ENCODE results near the gene HOXA7. TPM values are rescaled to one million over a fixed set of nuclear protein-coding genes. Genes with fewer than 3 reads are reported as not detected.

The HOXA7 gene
- total RNA-seq, 1 donor from 2014 or later, result 1.4 TPM

GRCh38 chr7:27116962-27117886, 39.3 kb downstream of the HOXA7 start:
- DNase-seq, result no peak

DNA sequence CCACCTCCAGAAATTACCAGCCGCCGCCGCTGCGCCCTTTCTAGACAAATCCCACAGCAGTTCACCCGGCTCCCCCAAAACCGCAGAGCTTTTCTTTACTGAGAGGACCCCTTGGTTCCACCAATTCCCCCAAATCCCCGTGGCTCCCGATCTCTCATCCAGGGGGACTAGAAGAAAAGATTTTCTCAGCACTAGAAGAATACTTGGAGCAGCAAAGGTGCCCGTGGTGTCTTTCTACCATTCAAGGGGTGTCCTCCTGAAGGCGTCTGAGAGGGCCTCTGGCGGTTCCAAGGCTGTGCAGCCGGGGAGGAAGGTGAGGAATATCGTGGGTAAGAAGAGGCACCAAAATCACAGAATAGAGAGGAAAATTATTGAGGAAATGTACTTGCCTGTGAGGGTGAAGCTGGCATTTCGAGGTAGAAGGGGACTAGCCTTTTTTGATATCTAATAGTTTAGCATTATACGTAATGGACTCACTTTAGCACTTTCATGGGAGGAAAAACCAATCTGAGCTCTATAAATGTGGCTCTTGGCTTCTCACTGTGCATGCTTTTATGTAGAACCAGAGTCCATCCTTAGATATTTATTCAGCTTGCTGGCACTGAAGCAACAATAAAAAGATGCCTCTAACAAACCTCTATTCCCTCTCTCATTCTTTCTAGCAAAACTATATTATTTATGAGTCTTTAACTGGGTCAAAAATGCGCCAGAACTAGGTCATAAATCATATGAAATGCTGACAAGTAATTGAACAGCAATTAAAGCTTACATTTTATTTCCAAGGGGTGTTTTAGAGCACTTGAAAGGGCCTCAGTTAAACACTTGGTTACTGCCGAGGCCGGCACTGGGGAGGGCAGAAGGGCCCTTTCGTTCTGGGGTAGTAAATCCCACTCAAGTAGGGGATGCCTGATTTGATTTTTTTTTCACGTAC, 40.2 kb downstream of the HOXA7 start:
- DNase-seq, result no peak

DNA sequence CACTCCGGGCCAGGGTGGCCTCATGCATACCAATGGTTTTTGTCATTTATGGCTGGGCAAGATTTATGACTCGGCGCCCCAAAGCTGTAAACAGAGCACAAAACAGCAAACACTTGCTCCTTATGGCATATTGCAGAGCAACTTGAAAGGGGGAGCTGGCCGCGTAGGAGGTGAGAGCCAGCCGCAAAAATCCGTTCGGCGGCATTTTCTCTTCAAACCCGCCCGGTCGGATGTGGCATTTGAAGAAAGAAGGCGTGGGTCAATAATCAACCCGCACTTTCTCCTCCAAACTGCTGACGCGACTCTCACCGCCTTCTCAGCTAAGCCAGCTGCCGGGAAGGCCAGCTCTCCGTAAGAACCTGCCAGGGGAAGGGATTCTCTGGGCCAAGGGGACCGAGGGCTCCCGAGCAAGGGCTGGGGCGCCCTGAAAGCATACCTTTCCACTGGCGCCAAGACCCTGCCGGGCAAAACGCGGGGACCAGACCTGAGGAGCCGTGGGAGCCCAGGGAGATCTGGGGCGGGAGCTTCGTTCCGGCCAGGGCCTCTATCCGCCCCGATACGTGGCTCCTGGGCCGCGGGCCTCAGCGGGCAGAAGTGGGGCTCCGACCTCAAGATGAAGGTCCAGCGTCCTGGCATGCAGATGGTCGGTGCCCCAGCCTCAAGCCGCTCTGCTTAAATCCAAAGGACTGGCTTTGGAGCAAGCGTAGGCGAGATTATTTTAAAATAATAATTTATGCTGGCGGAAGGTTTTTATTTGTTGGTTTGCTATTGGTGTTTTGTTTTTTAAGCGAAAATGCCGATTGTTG, 41.1 kb downstream of the HOXA7 start:
- no peak for DNase-seq

DNA sequence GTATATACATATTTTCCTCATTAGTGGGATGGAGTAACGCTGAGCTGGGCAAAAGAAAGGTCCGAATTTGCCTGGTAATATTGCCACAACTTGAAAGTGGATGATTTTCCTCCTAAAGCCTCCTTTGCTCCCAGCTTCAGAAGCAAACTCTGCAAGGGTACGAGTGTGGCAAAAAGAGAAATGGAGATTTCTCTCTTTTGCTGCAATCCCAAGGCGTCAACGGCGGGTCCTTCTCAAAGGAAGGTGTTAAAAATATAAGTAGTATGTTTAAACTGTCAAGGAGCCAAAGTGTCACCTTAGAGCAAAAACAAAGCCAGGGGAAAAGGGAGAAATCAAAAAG, 41.6 kb downstream of the HOXA7 start:
- no peak for DNase-seq

DNA sequence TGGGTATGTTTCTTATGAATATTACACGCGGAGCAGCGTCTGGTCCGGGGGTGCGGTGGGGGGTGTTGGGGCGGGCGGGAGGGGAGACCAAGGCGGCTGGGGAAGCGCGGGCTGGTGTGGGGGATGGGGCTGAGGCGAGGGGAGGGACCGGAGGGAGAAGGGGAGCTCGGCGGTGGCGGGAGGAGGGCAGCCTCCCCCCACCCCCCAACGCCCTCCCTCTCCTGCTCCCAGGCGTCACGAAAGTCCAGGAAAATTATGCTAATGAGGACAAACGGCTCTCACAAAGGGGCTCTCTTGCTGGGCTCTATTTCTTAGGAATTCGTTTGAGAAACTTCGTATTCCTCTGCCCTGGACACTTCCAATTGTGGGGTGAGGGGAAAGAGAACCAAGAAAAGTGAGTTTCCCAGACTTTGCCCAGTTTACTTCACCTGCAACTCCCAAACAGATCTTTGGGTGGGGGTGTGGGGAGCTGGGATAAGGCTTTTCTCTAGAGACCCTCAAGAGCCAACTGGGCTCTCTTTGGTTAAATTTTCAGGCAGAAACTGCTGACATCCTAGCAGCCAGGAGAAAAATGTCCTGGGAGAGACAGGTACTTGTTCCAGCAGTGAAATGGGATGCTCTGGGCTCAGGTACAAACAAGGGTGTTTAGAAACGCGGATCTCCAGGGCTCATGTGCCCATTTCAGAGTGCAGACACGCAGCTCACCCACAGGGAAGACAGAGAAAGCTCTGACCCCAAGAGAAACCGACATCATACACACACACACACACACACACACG, 42.3 kb downstream of the HOXA7 start:
- DNase-seq, result peak; percentile 63

DNA sequence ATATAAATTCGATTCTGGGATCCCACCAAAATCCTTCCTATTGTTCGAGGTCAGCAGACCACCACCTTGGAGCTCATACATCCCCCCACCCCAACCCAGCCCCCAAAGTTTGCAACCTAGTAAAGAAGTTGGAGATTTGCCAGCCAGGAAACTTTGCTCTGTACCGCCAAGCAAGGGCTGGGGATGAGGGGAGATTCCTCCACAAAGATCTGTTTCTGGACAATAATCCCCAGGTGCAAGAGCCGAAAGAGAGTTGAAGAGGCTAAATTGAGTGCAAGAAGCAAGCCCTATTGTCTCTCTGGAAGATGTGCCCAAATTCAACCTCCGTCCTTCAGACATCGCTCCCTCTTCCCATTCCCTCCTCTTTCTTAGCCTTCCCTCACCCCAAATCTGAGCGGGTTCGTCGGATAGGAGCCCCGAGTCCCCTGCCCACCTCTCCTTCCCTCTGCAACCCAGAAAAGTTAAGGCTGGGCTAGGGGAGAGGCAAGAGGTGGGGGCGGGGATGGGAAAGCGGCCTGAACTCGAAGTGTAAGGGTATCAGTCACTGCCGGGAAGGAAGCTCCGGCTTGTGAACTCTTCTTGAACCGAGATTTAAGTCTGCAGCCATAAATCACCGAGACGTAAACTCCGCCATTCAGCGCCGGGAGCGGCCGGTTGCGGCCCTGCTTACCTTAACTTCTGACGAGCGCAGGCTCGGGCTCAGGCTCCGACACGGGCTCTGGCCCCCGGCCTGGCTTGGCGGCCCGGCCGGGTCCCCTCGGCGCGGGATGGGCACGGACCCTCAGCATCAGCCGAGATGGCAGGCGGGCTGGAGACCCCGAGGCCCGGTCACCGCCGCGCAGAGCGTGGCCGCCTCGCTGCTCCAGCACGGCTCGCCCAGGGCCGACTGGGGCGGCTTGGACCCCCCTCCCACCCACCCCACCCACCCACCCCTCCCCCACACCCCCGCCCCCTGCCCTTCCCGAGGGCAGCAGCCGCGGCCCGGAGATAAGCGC, 43.2 kb downstream of the HOXA7 start:
- peak; percentile 94 for DNase-seq

- peak; percentile 37 for DNase-seq
These were observed 44.1 kb downstream of the HOXA7 start for GRCh38 chr7:27112361-27112760.

GRCh38 chr7:27111751-27112277, 44.7 kb downstream of the HOXA7 start:
- DNase-seq, result peak; percentile 18

DNA sequence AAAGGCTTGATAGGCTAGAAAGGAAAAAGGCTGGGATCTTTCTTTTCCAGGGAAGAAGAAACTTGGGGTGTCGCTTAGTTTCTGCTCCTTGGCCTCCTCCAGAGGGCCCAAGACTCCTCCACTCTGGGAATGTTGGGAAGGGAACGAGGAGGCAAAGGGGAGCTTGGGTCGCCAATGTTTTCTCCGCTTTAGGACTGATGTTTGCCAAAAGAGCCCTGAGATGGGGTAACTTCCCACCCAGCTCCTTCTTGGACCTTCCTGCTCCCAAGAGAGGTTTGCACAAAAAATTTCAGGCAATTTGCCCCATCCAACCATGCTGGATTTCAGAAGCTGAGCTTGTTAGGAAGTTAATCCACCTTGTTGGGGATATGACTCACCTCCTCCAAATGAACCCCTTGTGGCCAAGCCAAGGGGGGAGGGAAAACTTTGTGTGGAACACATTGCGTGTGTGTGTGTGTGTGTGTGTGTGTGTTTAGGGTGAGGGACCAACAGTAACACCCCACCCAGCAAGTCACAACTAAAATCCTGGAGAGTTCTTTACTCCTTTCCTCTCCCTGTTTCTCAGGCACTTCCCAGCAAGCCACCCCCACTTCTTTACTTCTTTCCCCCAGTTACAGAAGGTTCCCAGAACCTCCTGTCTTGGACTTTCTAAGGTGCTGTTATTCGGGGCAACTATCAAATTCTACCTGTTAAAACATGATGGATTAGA, 45.3 kb downstream of the HOXA7 start:
- peak; percentile 79 for DNase-seq

DNA sequence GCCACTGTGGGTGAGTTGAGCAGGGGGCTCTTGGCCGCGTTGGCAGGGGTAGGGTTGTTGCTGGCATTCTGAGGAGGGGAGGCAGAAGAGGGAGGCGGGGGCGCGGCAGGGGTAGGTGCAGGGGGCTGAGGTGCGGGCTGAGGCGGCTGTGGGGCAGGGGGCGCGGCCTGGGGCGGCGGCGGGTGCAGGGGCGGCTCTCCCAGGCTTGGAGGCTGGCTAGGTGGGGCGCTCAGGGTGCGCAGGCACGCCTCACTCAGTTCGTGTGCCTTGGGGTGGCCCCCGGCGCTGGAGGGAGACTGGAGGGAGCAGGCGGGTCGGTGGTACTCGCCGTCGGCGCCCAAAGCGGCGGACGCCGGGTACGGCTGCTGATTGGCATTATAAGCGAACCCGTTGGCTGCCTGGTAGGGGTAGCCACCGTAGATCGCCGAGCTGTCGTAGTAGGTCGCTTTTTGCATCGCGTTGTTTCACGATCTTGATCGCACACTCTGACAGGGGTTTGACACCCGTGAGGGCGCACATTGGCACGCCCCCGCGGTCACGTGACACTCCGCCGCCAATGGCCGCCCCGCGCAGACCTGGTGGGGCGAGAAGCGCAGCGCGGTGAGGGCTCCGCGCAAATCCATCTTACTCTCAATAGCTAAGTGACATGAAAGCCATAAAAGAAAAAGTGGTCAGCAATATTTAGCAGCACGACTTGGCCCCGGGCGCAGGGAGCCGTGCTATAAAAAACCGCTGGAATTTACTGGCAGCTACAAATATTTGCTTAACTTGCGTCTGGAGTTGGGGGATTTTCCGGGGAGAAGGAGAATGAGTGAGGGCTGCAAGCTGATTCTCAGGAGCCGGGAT, 46.1 kb downstream of the HOXA7 start:
- DNase-seq, result no peak

- DNase-seq, result no peak
These were observed 46.8 kb downstream of the HOXA7 start for GRCh38 chr7:27109466-27110185.

DNA sequence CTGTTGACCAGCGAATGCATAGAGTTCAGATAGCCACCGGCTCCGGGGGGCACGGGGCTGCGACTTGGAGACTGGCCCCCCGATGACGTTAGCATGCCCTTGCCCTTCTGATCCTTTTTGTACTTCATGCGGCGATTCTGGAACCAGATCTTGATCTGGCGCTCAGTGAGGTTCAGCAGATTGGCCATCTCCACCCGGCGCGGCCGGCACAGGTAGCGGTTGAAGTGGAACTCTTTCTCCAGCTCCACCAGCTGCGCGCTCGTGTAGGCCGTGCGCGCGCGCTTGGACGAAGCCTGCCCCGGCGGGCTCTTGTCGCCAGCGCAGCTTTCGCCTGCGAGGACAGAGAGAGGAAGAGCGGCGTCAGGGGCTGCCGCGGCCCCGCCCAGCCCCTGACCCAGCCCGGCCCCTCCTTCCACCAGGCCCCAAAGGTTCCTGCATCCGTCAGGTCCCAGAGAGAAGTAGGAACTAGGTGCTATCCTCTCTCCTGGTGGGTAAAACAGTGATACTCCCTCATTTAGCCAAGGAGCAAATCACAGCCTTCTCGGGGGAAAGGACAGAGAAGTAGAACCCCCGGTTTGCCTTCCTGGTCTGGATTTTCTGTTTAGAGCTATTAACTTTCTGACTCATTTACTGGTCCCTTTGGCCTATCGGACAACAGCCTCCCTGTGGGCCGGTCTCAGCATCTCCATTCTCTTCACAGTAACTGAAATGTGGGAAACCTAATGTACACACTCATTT, 47.9 kb downstream of the HOXA7 start:
- peak; percentile 76 for DNase-seq

- DNase-seq, result peak; percentile 43
These were observed 48.8 kb downstream of the HOXA7 start for GRCh38 chr7:27107391-27108381.

GRCh38 chr7:27106901-27107240, 49.6 kb downstream of the HOXA7 start:
- DNase-seq, result no peak

DNA sequence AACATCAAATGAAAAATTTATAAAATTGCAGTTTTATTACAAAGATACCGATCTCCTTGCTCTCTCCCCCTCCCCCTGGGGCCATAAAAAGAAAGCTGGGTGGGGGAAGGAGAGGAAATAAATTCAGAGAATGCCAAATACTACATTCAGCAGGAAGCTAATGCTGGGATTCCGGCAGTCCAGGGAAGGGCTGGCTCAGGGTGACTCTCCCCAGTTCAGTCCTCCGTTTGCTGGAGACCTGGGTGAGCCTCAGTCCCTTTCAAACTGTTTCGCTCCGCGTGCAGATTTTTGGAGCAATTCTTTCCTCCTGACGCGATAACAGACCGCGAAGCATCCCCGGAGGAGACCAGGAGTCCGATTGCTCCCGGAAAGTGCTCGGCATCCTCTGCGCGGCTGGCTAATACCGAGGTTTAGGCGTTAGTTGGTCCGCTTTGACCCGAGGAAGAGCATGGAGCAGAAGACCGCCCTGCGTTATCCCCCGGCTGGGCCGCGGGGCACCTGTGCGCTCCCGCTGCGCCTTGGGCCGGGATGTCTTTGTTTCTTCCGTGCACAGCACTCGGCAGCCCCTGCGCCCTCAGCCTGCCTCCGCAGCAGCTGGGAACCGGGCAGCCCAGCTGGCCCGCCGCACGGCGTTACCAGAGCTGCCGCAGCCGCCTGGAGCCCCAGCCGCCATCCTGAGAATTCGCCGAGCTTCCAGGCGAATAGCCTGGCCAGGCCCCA, 50.1 kb downstream of the HOXA7 start:
- peak; percentile 69 for DNase-seq
